PFSK-1 (cell line): Measurements from ENCODE around the gene HTRA3.

Experiments used
- FOXP2 ChIP-seq: optimal IDR thresholded peaks from 2 replicates; pipeline ENCODE3; 2011; ENCODE audit warnings: borderline replicate concordance, control low read depth, inconsistent platforms; ENCODE audit not compliant: insufficient read depth; ENCODE audit errors: extremely low read length, extremely low read depth
- POLR2AphosphoS5 ChIP-seq: IDR thresholded peaks from 2 replicates; pipeline ENCODE4 v1.6.1; 2012; ENCODE audit warnings: low read depth, mild to moderate bottlenecking, control low read depth, low read length, moderate library complexity
- SIN3A ChIP-seq: IDR thresholded peaks from 2 replicates; pipeline ENCODE4 v1.6.1; 2012; ENCODE audit warnings: mild to moderate bottlenecking, low read length, moderate library complexity, borderline replicate concordance; ENCODE audit not compliant: insufficient read depth
- TAF1 ChIP-seq: IDR thresholded peaks from 2 replicates; pipeline ENCODE4 v1.6.1; 2012; ENCODE audit warnings: low read length, control low read depth, borderline replicate concordance; ENCODE audit not compliant: insufficient read depth
- TF ChIP-seq, protein P1 (sequence below), 2 experiments: IDR thresholded peaks; 2 replicates each; pipeline versions ENCODE4 v1.6.1 to v1.8.0; 2011 to 2012; ENCODE audit warnings: low read depth in 2 of 2, low read length in 2 of 2, control low read depth in 1 of 2, inconsistent platforms in 1 of 2, mild to moderate bottlenecking in 1 of 2, moderate library complexity in 1 of 2; ENCODE audit not compliant: insufficient read depth in 1 of 2

HTRA3 gene

DNA sequence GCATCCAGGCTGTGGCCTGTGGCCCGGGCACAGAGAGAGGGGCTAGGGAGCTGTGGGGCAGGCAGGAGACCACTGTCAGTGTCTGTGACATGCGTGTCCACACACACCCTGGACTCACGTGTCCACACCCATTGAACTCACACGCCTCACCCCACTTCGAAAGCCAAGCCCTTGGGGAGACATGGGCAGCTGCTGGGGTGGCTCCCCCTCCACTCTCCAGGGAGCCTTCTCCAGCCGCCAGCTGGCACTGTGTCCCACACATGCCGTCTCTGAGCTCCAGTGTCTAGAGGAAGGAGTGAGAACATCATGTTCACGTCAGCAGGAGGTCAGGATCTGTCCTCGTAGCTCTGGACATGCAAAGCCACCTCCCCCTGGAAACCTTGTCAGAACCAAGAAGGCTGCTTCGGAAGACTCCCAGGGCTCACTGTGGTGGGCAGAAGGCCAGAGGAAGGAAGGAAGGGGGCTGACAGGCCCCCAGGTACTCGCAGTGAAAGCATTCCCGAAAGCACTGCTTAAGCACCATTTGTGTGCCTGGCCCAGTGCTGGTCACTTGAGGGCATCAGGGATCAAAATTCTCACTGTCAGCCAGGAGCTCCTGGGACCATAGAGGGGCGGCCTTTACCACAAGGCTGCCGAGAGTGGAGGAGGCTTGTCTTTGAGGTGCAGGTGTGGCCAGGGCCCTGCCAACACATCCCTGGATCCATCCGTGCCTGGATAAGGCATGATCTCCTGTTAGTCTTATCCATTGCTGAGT lies 61.4 kb downstream of the HTRA3 start:
- no peak for TF ChIP-seq SIN3A
- TF ChIP-seq TAF1: no peak
- no peak for TF ChIP-seq POLR2AphosphoS5

DNA sequence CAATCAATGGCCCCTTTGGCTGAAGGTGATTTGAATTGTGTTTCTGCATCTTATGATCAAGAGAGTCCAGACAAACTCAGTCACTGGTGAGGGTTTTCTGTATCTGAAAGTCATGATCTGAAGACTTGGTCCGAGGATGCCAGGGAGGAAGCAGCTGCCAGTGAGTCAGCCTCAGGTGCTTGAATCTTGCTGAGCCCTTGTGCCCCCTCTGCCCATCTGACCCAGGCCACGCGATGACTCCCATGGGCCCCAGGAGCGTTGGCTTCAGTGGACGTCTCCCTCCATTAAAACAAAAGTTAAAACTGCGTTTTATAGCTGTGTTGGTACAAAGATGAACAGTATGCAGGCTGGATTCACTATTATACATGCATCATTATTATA lies 62.0 kb downstream of the HTRA3 start:
- no peak for TF ChIP-seq POLR2AphosphoS5

DNA sequence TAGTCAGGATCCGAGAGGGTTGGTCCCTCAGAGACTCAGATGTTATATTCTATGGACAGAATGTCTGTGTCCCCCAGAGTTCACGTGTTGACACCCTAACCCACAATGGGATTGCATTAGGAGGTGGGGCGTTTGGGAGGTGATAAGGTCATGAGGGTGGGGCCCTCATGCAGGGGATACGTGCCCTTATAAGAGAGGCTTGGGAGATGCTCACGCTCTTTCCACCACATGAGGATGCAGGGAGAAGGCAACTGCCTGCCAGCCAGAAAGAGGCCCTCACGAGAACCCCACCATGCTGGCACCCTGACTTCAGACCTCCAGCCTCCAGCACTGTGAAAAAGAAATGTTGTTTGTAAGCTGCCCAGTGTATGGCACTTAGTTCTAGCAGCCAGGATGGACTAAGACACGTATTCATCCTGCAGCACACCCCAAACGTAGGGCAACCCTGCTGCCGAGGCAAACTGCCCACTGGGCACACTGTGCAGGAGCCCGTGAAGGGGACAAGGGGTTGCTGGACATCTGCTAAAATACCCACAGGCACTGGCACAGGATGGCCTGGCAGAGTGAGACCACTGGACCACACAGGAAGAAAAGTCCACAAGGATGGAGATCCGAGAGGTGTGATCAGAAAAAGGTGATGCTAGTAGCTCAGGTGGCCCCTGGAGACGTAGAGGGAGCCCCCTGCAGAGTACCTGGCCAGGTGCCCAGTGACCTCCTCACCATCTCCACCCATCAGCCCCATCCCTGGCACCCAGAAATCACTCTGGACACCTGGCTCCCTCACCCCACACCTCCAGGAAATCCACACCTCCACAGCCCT lies 62.7 kb downstream of the HTRA3 start:
- TF ChIP-seq, protein P1, sequence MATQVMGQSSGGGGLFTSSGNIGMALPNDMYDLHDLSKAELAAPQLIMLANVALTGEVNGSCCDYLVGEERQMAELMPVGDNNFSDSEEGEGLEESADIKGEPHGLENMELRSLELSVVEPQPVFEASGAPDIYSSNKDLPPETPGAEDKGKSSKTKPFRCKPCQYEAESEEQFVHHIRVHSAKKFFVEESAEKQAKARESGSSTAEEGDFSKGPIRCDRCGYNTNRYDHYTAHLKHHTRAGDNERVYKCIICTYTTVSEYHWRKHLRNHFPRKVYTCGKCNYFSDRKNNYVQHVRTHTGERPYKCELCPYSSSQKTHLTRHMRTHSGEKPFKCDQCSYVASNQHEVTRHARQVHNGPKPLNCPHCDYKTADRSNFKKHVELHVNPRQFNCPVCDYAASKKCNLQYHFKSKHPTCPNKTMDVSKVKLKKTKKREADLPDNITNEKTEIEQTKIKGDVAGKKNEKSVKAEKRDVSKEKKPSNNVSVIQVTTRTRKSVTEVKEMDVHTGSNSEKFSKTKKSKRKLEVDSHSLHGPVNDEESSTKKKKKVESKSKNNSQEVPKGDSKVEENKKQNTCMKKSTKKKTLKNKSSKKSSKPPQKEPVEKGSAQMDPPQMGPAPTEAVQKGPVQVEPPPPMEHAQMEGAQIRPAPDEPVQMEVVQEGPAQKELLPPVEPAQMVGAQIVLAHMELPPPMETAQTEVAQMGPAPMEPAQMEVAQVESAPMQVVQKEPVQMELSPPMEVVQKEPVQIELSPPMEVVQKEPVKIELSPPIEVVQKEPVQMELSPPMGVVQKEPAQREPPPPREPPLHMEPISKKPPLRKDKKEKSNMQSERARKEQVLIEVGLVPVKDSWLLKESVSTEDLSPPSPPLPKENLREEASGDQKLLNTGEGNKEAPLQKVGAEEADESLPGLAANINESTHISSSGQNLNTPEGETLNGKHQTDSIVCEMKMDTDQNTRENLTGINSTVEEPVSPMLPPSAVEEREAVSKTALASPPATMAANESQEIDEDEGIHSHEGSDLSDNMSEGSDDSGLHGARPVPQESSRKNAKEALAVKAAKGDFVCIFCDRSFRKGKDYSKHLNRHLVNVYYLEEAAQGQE (IDR thresholded peaks at IDR 0.05; ENCODE audit: insufficient read depth in 1 of 2, low read depth in 2 of 2, low read length in 2 of 2): no peak
- TF ChIP-seq POLR2AphosphoS5 (no peak), FOXP2 (no peak), SIN3A (no peak), TAF1 (no peak)

DNA sequence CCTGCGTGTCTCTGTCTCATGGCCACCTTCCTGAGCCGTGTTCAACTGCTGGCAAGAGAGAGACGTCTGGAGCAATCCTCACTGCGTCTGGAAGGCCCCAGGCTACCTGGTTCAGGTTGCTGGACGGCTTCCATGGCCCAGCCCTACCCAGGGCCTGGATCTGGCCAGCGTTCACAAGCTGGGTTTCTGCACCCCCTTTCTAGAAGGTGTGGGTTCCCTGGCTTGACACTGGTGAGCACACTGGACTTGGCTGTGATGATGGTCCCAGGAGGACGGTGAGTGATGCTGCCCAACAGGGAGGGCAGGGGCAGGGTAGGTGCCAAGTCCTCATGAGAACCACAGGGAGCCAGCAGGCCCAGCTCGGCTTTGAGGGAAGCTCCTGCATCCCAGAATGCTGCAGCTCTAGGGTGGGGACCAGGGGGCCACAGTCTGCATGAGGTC lies 63.4 kb downstream of the HTRA3 start:
- no peak for TF ChIP-seq TAF1

DNA sequence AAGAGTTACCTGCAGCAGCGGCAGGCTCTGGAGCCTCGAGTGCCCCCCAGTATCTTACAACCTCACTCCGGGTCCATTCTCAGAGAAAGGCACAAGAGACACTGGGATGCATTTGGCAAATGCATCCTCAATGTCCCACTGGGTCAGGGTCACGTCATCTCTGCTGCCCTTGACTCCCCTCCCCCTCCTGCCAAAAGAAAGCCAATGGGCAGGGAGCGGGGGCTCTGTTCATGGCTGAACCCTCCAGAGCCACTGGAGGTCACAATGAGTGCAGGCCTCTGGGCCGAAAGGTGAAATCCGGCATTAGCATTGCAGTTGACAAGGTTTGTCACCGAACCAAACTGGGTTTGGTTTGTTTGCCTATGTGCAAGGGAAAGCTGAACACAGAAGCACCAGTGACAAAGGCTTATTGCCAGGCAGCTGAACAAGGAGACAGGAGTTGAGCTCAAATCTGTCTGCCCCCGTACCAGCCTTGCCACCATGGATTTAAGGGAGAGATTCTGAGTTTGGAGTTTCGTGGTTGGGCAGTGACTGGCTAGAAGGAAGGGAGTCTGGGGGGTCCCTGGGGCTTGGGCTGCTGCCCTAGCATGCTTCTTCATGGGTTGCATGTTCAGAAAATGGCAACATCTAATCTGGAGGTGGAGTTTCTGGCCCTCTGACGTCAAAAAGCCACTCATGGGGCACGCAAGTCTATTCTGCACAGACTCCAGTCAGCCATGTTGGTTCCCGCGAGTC lies 64.3 kb downstream of the HTRA3 start:
- no peak for TF ChIP-seq FOXP2
- TF ChIP-seq SIN3A: no peak
- TF ChIP-seq, protein P1 (IDR thresholded peaks at IDR 0.05; ENCODE audit: insufficient read depth in 1 of 2, low read depth in 2 of 2, low read length in 2 of 2): no peak
- no peak for TF ChIP-seq TAF1
- TF ChIP-seq POLR2AphosphoS5: no peak

DNA sequence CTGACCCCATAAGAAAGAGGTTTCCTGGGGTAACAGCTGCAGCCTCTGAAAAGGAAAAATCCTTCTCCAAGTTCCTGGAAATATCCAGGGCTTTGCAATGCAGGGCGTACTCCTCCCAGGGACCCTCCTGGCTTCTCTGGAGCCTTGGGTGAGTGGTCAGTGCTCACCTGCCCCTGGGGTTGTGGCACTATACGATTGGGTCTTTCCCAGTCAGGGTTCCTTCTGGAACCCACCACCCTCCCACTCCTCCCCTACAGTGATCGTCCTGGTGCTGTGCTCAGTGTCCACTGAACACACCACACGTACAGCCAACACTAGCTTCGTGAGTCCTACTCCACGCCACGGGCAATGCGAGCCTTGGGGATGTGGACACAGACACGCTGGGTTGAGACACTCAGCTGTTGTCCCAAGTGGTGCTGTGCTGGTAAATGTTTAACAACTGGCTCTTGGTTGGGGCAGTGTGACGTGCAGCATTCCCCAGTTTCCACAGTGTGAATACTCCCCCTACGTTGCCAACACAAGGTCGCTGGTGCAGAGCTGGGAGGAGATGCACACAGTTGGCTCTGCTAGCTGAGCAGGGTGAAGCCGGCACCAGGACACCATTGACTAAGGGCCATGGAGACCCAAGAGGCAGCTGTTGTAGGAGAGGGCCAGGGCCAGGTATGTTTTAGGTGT lies 65.4 kb downstream of the HTRA3 start:
- no peak for TF ChIP-seq SIN3A
- TF ChIP-seq, protein P1 (IDR thresholded peaks at IDR 0.05; ENCODE audit: insufficient read depth in 1 of 2, low read depth in 2 of 2, low read length in 2 of 2): no peak
- no peak for TF ChIP-seq POLR2AphosphoS5
- no peak for TF ChIP-seq TAF1
- no peak for TF ChIP-seq FOXP2
